Stomach smooth muscle (tissue), 2 donors: ENCODE data around the gene LMBRD1.

Experiments
- H3K27ac ChIP-seq: one replicate; pipeline ENCODE4 v1.7.0; 2013; ENCODE audit warnings: mild to moderate bottlenecking, low read length, inconsistent platforms
- H3K27me3 ChIP-seq, 2 donors: one replicate each; pipeline ENCODE4 v1.7.0; 2013; ENCODE audit warnings: low read length in 2 of 2; ENCODE audit not compliant: insufficient read depth in 2 of 2, control insufficient read depth in 1 of 2
- H3K36me3 ChIP-seq, 2 donors: one replicate each; pipeline ENCODE4 v1.7.0; 2013; ENCODE audit warnings: low read length in 2 of 2; ENCODE audit not compliant: control insufficient read depth in 2 of 2, insufficient read depth in 2 of 2
- H3K4me1 ChIP-seq: one replicate; pipeline ENCODE4 v1.7.0; 2013; ENCODE audit warnings: low read length; ENCODE audit not compliant: control insufficient read depth, insufficient read depth
- H3K4me3 ChIP-seq, 2 donors: one replicate each; pipeline ENCODE4 v1.7.0; 2013; ENCODE audit warnings: low read length in 2 of 2
- H3K9ac ChIP-seq, 2 donors: one replicate each; pipeline ENCODE4 v1.7.0; 2013; ENCODE audit warnings: low read length in 2 of 2, mild to moderate bottlenecking in 1 of 2
- H3K9me3 ChIP-seq, 2 donors: one replicate each; pipeline ENCODE4 v1.7.0; 2013; ENCODE audit warnings: low read length in 2 of 2; ENCODE audit not compliant: control insufficient read depth in 2 of 2
- donor health status: healthy.
- donor health status: Pancreatic carcinoma.

The LMBRD1 gene

DNA sequence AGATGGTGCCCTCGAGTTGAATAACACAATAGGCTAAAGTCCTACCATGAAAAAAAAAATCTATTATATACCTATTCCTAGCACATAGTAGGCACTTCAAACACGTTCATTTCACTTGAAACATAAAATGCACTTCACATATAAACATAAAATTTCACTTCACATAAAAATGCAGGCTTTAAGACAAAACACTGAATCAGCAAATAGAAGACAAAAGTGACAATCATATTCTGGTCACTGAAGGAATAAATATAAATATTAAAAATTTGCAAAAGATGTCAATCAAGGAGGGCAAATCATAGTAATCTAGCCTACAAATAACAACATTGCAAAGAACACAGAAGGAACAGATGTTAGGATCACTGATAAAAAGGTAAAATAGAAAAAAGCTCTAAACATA lies 153.1 kb downstream of the LMBRD1 start:
- no peaks in the 10 kb centered on the region for H3K36me3 ChIP-seq
- no peaks in the 10 kb centered on the region for H3K4me1 ChIP-seq
- H3K27me3 ChIP-seq = no peaks in the 10 kb centered on the region
- peaks cover 0 to 3% of the 10 kb centered on the region in 2 donors for H3K9me3 ChIP-seq
- no peak overlapping the region for H3K9ac ChIP-seq
- no peak overlapping the region for H3K27ac ChIP-seq
- no peak overlapping the region for H3K4me3 ChIP-seq

DNA sequence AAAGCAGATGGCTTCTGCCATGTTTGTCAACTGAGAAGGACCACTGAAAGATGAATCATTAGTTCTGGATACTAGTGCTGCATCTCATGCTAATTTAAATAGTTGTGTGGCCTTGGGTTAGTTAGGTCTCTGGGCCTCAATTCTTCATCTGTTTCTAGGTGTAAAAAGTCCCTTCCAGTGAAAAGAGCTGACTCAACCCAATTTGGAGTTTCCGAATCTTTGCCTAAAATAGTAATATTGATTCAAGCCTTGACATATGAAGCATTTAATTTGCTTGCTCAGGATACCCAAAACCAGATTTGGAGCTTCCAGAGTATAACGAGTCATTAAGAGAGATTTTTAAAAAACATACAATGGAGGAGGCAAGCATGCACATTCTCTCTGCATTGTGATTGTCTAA lies 163.9 kb downstream of the LMBRD1 start:
- Histone ChIP-seq H3K27me3 (no peaks in the 10 kb centered on the region), H3K4me3 (no peak overlapping the region), H3K27ac (no peak overlapping the region), H3K9me3 (no peaks in the 10 kb centered on the region), H3K4me1 (no peaks in the 10 kb centered on the region), H3K36me3 (no peaks in the 10 kb centered on the region), H3K9ac (no peak overlapping the region)

DNA sequence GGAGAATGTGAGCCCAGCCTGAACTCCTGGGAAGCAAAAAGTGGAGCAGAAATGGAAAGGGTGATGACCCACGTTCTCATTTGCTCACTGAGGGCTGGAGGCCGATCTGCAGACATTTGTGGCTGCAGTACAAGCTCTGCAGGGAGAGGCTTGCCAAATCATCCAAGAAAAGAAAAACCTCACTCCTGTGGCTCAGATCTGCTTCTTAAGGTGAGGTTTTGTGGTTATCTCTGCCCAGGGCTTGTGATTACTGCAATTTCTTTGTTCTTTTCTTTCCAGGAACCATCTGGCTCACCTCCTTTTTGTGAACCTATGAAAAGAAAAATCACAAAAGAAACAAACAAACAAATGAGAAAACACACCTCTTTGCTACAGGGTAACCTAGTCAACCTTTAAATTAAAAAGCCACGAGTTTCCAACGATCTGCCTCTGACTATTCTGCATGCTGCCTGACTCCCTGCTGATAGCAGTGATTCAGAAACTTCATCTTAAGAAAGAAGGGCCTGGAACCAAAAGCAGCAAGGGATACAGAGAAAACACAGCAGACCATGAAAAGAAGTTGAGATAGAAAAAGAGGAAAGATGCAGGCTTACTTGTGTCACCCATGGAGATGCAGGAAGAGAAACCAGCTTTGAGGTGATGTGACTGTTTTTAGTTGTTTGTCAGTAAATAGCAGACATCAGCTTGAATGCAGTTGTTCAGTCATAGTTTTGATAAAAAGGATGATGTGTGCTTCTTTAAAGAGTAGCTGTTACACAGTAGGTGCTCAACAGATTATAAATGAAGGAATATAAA lies 165.1 kb downstream of the LMBRD1 start:
- H3K4me1 ChIP-seq = no peaks in the 10 kb centered on the region
- H3K9me3 ChIP-seq = no peaks in the 10 kb centered on the region
- no peak overlapping the region for H3K9ac ChIP-seq
- no peak overlapping the region for H3K4me3 ChIP-seq
- no peaks in the 10 kb centered on the region for H3K27me3 ChIP-seq
- H3K36me3 ChIP-seq = no peaks in the 10 kb centered on the region
- no peak overlapping the region for H3K27ac ChIP-seq

DNA sequence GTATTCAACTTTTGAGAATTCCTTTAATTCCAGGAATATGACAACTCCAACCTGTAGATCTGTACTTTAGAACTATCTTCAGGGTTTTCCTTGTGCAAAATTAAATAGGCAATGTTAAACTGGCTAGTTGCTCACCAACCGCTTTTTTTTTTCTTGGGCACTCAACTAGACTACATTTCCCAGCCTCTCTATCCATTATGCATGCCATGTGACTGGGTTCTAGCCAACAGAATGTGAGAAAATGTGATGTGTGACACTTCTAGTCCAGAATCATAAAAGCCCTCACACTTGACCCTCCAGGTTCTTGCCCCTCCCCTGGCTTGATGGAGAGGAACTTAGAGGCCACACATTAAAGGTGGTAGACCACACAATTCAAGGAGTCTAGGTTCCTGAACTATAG lies 166.0 kb downstream of the LMBRD1 start:
- H3K9me3 ChIP-seq = no peaks in the 10 kb centered on the region

DNA sequence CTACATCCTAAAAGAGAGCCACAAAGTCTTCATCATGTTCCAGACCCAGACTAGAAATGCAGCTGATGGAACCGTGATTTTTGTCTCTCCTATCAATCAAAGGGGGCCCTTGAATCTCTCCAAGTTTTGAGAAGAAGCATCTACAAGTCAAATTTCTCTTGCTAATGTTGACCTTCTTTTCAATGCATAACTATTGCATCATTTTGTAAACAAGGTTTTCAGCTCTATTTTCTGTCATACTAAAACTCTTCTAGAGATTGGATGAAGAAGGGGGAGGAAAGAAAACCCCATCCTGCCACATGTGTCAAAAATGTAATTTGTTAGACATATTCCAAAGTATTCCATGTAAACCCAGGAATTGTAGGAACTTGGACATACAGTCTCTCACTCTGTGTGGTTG lies 169.2 kb downstream of the LMBRD1 start:
- no peak overlapping the region for H3K27ac ChIP-seq
- H3K27me3 ChIP-seq = no peaks in the 10 kb centered on the region
- no peak overlapping the region for H3K4me3 ChIP-seq
- no peak overlapping the region for H3K9ac ChIP-seq
- no peaks in the 10 kb centered on the region for H3K9me3 ChIP-seq
- H3K4me1 ChIP-seq = no peaks in the 10 kb centered on the region
- no peaks in the 10 kb centered on the region for H3K36me3 ChIP-seq

More for the DNA sequence above, 166.0 kb downstream of the LMBRD1 start:
- no peaks in the 10 kb centered on the region for H3K36me3 ChIP-seq
- H3K27ac ChIP-seq = no peak overlapping the region
- no peaks in the 10 kb centered on the region for H3K27me3 ChIP-seq
- no peak overlapping the region for H3K9ac ChIP-seq
- H3K4me3 ChIP-seq = no peak overlapping the region
- no peaks in the 10 kb centered on the region for H3K4me1 ChIP-seq

DNA sequence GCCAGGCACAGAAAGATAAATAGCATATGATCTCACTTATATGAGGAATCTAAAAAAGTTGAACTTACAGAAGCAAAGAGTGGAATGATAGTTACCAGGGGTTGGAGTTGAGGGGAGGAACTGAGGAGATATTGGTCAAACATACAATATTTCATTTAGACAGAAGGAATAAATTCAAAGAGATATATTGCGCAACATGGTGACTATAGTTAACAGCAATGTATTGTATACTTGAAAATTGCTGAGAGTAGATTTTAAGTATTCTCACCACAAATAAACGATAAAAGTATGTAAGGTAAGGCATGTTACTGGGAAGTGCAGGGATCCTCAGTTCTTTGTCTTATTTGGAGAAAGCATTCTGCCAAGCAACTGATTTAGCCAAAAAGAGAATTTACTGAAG lies 171.9 kb downstream of the LMBRD1 start:
- H3K9ac ChIP-seq = no peak overlapping the region
- H3K36me3 ChIP-seq = no peaks in the 10 kb centered on the region
- no peaks in the 10 kb centered on the region for H3K4me1 ChIP-seq
- H3K27me3 ChIP-seq = no peaks in the 10 kb centered on the region
- no peak overlapping the region for H3K27ac ChIP-seq
- H3K4me3 ChIP-seq = no peak overlapping the region
- H3K9me3 ChIP-seq = no peaks in the 10 kb centered on the region
